NCI-H2196 (cell line): ENCODE measurements around the gene FCER1A.
"Not testable (repeated sequence)": the region's sequence is repeated elsewhere in the genome, so short reads cannot be mapped to it uniquely, and the experiment has no call there.

Source experiments
- DNase-seq: peaks from one replicate; lab custom pipeline; 2025; ENCODE audit not compliant: unreplicated experiment; lab: John Stamatoyannopoulos, UW

Gene FCER1A

GRCh38 chr1:159349374-159349773 is 47.2 kb downstream of the FCER1A start:
- not testable (repeated sequence) for DNase-seq

GRCh38 chr1:159352436-159352835 is 50.3 kb downstream of the FCER1A start:
- DNase-seq = no peak
